K562 (cell line): ENCODE data around the gene NRF1. TPM values are rescaled to one million over a fixed set of nuclear protein-coding genes. Genes with fewer than 3 reads are reported as not detected.

Experiments used
- BMI1 ChIP-seq: fragments of 150-350 bp; IDR thresholded peaks from 2 replicates; pipeline ENCODE4 v1.6.1; 2014; ENCODE audit warnings: low read length
- CCAR2 ChIP-seq: fragments of 200-400 bp; formaldehyde crosslinking; IDR thresholded peaks from 2 replicates; pipeline ENCODE4 v1.6.1; 2017; ENCODE audit warnings: mild to moderate bottlenecking, low read depth, low read length
- ELF4 ChIP-seq: fragments of 450-650 bp; formaldehyde crosslinking; IDR thresholded peaks from 2 replicates; pipeline ENCODE4 v1.4.0; 2022; ENCODE audit warnings: missing genetic modification characterization
- TBL1XR1 ChIP-seq, 2 experiments: IDR thresholded peaks; 2 replicates each; pipeline ENCODE4 v1.6.1; 2012; ENCODE audit warnings: improper control_type of control experiment in 2 of 2, low read length in 2 of 2, mild to moderate bottlenecking in 1 of 2
- TCFL5 ChIP-seq: fragments of 250-450 bp; sonication (Bioruptor Pico); conservative IDR thresholded peaks from 2 replicates; pipeline ENCODE4 v1.6.1; 2021; ENCODE audit warnings: mild to moderate bottlenecking, moderate library complexity, matching md5 sums
- polyA plus RNA-seq, 8 experiments: library from polyadenylated mRNA; depleted of rRNA in 4 of 8; stranded (reverse) in 5 of 8; unstranded in 3 of 8; fragments of >200 nt; fragmentation: Nextera tagmentation in 2 of 8; fragmentation: Illumina TruSeq in 1 of 8; extraction: Ambion mirVana in 2 of 8; extraction: Trizol in 1 of 8; gene quantifications; 2 replicates each; pipeline versions ENCODE4 v1.2.1 to v1.2.3, GENCODE V29; 2011 to 2014; ENCODE audit warnings: inconsistent platforms in 1 of 8, missing spikeins in 1 of 8
- total RNA-seq, 7 experiments: library from RNA; depleted of rRNA in 6 of 7; stranded (reverse); fragments of >200 nt in 6 of 7; fragmentation: Illumina TruSeq in 2 of 7; extraction: Trizol in 2 of 7; gene quantifications; 2 replicates each; pipeline versions ENCODE4 v1.2.1 to v1.2.3, GENCODE V29; 2011 to 2021; ENCODE audit warnings: low replicate concordance in 1 of 7
- TF ChIP-seq, protein P1 (sequence below), 2 experiments: fragments of 450-650 bp; formaldehyde crosslinking in 1 of 2; IDR thresholded peaks; 2 replicates each; pipeline versions ENCODE4 v1.4.0 to v1.6.1; 2014 to 2020; ENCODE audit warnings: mild to moderate bottlenecking in 2 of 2, borderline replicate concordance in 1 of 2, low read depth in 1 of 2
- TF ChIP-seq, protein P2 (sequence below): fragments of 250-450 bp; sonication (Bioruptor Pico); IDR thresholded peaks from 2 replicates; pipeline ENCODE4 v1.8.0; 2022; ENCODE audit warnings: moderate library complexity, mild to moderate bottlenecking, inconsistent platforms
- TF ChIP-seq, protein P3 (sequence below), 3 experiments: IDR thresholded peaks in 2 of 3; conservative IDR thresholded peaks in 1 of 3; 2 replicates each; pipeline ENCODE4 v1.5.1; 2011 to 2012; ENCODE audit warnings: low read length in 3 of 3, mild to moderate bottlenecking in 3 of 3, control low read depth in 2 of 3, improper control_type of control experiment in 1 of 3, inconsistent platforms in 1 of 3, low read depth in 1 of 3, mixed read lengths in 1 of 3, moderate library complexity in 1 of 3; ENCODE audit not compliant: insufficient read depth in 2 of 3

The NRF1 gene
- total and polyA plus RNA-seq, 9 of the 15 experiments (the other 6 are each of a cell fraction or from before 2014, with no cell fraction given): 8.6 to 28.8 (median 20.3) TPM

DNA sequence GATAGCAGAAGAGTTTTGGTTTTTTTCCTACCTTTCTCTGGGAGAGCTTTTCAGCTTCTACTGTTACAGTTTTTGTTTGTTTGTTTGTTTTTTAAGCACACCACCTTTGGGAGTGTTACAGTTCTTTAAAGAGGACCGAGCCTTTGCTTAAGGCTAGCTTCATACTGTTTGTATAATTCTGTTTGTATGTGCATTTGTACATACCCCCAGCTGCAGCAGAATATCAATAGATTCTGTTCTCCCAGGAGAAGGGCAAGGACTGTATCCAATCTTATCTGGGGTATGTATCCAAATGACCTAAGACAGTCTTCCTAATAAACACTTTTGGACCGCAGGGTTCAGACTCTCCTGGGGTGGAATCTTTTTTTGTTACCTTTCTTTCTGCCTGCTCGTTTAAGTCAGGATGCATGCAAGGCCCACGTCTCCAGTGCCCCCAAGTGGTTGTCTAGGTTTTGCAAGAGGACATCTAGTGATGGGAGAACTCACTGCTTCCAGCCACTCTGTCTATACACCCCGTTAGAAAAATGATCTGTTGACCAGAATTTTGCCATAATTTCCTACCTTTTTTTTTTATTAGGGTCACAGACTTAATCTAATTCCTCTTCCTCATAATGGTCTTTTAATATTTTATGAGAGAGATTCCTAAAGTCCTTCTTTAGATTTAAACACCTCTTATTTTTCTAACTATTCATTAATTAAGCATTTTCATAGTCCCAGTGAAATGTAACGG is 23.9 kb downstream of the NRF1 start (continued):
- TF ChIP-seq, protein P1, sequence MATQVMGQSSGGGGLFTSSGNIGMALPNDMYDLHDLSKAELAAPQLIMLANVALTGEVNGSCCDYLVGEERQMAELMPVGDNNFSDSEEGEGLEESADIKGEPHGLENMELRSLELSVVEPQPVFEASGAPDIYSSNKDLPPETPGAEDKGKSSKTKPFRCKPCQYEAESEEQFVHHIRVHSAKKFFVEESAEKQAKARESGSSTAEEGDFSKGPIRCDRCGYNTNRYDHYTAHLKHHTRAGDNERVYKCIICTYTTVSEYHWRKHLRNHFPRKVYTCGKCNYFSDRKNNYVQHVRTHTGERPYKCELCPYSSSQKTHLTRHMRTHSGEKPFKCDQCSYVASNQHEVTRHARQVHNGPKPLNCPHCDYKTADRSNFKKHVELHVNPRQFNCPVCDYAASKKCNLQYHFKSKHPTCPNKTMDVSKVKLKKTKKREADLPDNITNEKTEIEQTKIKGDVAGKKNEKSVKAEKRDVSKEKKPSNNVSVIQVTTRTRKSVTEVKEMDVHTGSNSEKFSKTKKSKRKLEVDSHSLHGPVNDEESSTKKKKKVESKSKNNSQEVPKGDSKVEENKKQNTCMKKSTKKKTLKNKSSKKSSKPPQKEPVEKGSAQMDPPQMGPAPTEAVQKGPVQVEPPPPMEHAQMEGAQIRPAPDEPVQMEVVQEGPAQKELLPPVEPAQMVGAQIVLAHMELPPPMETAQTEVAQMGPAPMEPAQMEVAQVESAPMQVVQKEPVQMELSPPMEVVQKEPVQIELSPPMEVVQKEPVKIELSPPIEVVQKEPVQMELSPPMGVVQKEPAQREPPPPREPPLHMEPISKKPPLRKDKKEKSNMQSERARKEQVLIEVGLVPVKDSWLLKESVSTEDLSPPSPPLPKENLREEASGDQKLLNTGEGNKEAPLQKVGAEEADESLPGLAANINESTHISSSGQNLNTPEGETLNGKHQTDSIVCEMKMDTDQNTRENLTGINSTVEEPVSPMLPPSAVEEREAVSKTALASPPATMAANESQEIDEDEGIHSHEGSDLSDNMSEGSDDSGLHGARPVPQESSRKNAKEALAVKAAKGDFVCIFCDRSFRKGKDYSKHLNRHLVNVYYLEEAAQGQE (IDR thresholded peaks at IDR 0.05; ENCODE audit: borderline replicate concordance): peak; percentile 89
- TF ChIP-seq, protein P1 (CRISPR knock-in tag; IDR thresholded peaks at IDR 0.05; ENCODE audit: low read depth): no peak
- TF ChIP-seq, protein P2, sequence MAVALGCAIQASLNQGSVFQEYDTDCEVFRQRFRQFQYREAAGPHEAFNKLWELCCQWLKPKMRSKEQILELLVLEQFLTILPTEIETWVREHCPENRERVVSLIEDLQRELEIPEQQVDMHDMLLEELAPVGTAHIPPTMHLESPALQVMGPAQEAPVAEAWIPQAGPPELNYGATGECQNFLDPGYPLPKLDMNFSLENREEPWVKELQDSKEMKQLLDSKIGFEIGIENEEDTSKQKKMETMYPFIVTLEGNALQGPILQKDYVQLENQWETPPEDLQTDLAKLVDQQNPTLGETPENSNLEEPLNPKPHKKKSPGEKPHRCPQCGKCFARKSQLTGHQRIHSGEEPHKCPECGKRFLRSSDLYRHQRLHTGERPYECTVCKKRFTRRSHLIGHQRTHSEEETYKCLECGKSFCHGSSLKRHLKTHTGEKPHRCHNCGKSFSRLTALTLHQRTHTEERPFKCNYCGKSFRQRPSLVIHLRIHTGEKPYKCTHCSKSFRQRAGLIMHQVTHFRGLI (CRISPR knock-in tag): no peak
- TF ChIP-seq BMI1 (0 out of 2 replicates have a peak, but pooled peaks have one; percentile 28), CCAR2 (no peak), ELF4 (CRISPR knock-in tag) (0 out of 2 replicates have a peak, but pooled peaks have one; percentile 33), TCFL5 (no peak), TBL1XR1 (IDR thresholded peaks at IDR 0.05; ENCODE audit: low read length in 2 of 2) (peak in 1 of 2 experiments; percentile 14; a peak in 1 of 4 replicates)
- TF ChIP-seq, protein P3, sequence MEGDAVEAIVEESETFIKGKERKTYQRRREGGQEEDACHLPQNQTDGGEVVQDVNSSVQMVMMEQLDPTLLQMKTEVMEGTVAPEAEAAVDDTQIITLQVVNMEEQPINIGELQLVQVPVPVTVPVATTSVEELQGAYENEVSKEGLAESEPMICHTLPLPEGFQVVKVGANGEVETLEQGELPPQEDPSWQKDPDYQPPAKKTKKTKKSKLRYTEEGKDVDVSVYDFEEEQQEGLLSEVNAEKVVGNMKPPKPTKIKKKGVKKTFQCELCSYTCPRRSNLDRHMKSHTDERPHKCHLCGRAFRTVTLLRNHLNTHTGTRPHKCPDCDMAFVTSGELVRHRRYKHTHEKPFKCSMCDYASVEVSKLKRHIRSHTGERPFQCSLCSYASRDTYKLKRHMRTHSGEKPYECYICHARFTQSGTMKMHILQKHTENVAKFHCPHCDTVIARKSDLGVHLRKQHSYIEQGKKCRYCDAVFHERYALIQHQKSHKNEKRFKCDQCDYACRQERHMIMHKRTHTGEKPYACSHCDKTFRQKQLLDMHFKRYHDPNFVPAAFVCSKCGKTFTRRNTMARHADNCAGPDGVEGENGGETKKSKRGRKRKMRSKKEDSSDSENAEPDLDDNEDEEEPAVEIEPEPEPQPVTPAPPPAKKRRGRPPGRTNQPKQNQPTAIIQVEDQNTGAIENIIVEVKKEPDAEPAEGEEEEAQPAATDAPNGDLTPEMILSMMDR (IDR thresholded peaks at IDR 0.05 in 2 of 3, conservative IDR thresholded peaks at IDR 0.05 in 1 of 3; ENCODE audit: insufficient read depth in 2 of 3, low read depth in 1 of 3, low read length in 3 of 3): peak; percentile 94 to 99 (median 99)
